ENCODE data around the gene MTHFSD. TPM values are rescaled to one million over a fixed set of nuclear protein-coding genes. Genes with fewer than 3 reads are reported as not detected.

Gene MTHFSD
- total and polyA plus RNA-seq, 2 experiments from 2014 or later, result 11.5 to 21.5 TPM

- peak overlapping the region; percentile 8 for H3K4me3 ChIP-seq
- peak overlapping the region; percentile 43 for H2AFZ ChIP-seq
- peaks cover 92% of the 10 kb centered on the region for H3K27me3 ChIP-seq
- H3K9me3 ChIP-seq (ENCODE audit: low read depth), result no peaks in the 10 kb centered on the region
- H3K4me1 ChIP-seq (ENCODE audit: insufficient read depth), result peaks cover 22% of the 10 kb centered on the region
- peak overlapping the region; percentile 97 for H3K4me2 ChIP-seq
- H3K27ac ChIP-seq, result peak overlapping the region; percentile 68
- no peaks in the 10 kb centered on the region for H4K20me1 ChIP-seq (ENCODE audit: insufficient read depth, poor library complexity, severe bottlenecking)
- H3K36me3 ChIP-seq (replicated peaks; ENCODE audit: insufficient read depth, low read depth), result no peaks in the 10 kb centered on the region
- no peaks in the 10 kb centered on the region for H3K9me2 ChIP-seq (replicated peaks; ENCODE audit: insufficient read depth)
- TF ChIP-seq EZH2 (IDR thresholded peaks at IDR 0.05; ENCODE audit: borderline replicate concordance), result no peak
- no peak for TF ChIP-seq EZH2phosphoT487 (IDR thresholded peaks at IDR 0.05; ENCODE audit: low read depth, severe bottlenecking, unreplicated experiment)
- no peak for TF ChIP-seq CTCF (IDR thresholded peaks at IDR 0.05; ENCODE audit: poor library complexity)
- WGBS (ENCODE audit: low lambda C conversion rate, missing lambda C conversion rate), result 4% methylated on average over 57 of the region's 69 CpGs
- peak; percentile 51 for DNase-seq (ENCODE audit: low spot score)
- H3K79me2 ChIP-seq, result no peaks in the 10 kb centered on the region
These were observed 23.7 kb upstream of the MTHFSD start for GRCh38 chr16:86578611-86579267.

- H3K79me2 ChIP-seq, result no peaks in the 10 kb centered on the region
- DNase-seq (ENCODE audit: low spot score), result peak; percentile 48
- H3K36me3 ChIP-seq (replicated peaks; ENCODE audit: insufficient read depth, low read depth), result no peaks in the 10 kb centered on the region
- H3K27ac ChIP-seq, result peak within 1 kb of the TSS; percentile 85
- peaks cover 92% of the 10 kb centered on the region for H3K27me3 ChIP-seq
- H4K20me1 ChIP-seq (ENCODE audit: insufficient read depth, poor library complexity, severe bottlenecking), result no peaks in the 10 kb centered on the region
- H3K4me2 ChIP-seq, result peak within 1 kb of the TSS; percentile 97
- WGBS (ENCODE audit: low lambda C conversion rate, missing lambda C conversion rate), result 11% methylated on average over 13 of the region's 13 CpGs
- TF ChIP-seq EZH2 (IDR thresholded peaks at IDR 0.05; ENCODE audit: borderline replicate concordance) (no peak), EZH2phosphoT487 (IDR thresholded peaks at IDR 0.05; ENCODE audit: low read depth, severe bottlenecking, unreplicated experiment) (peak; percentile 83), CTCF (IDR thresholded peaks at IDR 0.05; ENCODE audit: poor library complexity) (no peak)
- H3K9me3 ChIP-seq (ENCODE audit: low read depth), result no peaks in the 10 kb centered on the region
- H3K9me2 ChIP-seq (replicated peaks; ENCODE audit: insufficient read depth), result no peaks in the 10 kb centered on the region
- H2AFZ ChIP-seq, result peak within 1 kb of the TSS; percentile 43
- peaks cover 22% of the 10 kb centered on the region for H3K4me1 ChIP-seq (ENCODE audit: insufficient read depth)
- H3K4me3 ChIP-seq, result peak within 1 kb of the TSS; percentile 8
These were observed 23.1 kb upstream of the MTHFSD start, which contains the start of gene FOXL1 for GRCh38 chr16:86578061-86578599. Gene FOXL1, plus strand, starts transcription at chr16:86578549. Its CDS starts 175 bp downstream, at chr16:86578724.

- H3K27me3 ChIP-seq, result peaks cover 94% of the 10 kb centered on the region
- no peaks in the 10 kb centered on the region for H3K36me3 ChIP-seq (replicated peaks; ENCODE audit: insufficient read depth, low read depth)
- peak overlapping the region; percentile 85 for H3K27ac ChIP-seq
- no peaks in the 10 kb centered on the region for H3K9me2 ChIP-seq (replicated peaks; ENCODE audit: insufficient read depth)
- WGBS (ENCODE audit: low lambda C conversion rate, missing lambda C conversion rate), result 18% methylated on average over 12 of the region's 12 CpGs
- H3K79me2 ChIP-seq, result no peaks in the 10 kb centered on the region
- no peak overlapping the region for H2AFZ ChIP-seq
- no peaks in the 10 kb centered on the region for H4K20me1 ChIP-seq (ENCODE audit: insufficient read depth, poor library complexity, severe bottlenecking)
- peak overlapping the region; percentile 97 for H3K4me2 ChIP-seq
- no peaks in the 10 kb centered on the region for H3K9me3 ChIP-seq (ENCODE audit: low read depth)
- DNase-seq (ENCODE audit: low spot score), result peak; percentile 31
- peaks cover 22% of the 10 kb centered on the region for H3K4me1 ChIP-seq (ENCODE audit: insufficient read depth)
- no peak overlapping the region for H3K4me3 ChIP-seq
- TF ChIP-seq EZH2 (IDR thresholded peaks at IDR 0.05; ENCODE audit: borderline replicate concordance), result no peak
These were observed 22.4 kb upstream of the MTHFSD start for GRCh38 chr16:86577314-86577971.
